K562 (cell line): ENCODE data around the gene IMMP2L.

ENCODE experiments used
- ARNT ChIP-seq, 2 experiments: fragments of 450-650 bp; IDR thresholded peaks; 2 replicates each; pipeline ENCODE4 v1.6.1; 2016; ENCODE audit warnings: mild to moderate bottlenecking in 1 of 2
- CBX1 ChIP-seq: sonication (generic); IDR thresholded peaks from 2 replicates; pipeline ENCODE4 v1.6.1; 2016; ENCODE audit warnings: antibody characterized with exemption, low read depth, mild to moderate bottlenecking
- CTCF ChIP-seq, 3 experiments: IDR thresholded peaks in 2 of 3; conservative IDR thresholded peaks in 1 of 3; 2 replicates each; pipeline ENCODE4 v1.5.1; 2011 to 2012; ENCODE audit warnings: low read length in 3 of 3, mild to moderate bottlenecking in 3 of 3, control low read depth in 2 of 3, improper control_type of control experiment in 1 of 3, inconsistent platforms in 1 of 3, low read depth in 1 of 3, mixed read lengths in 1 of 3, moderate library complexity in 1 of 3; ENCODE audit not compliant: insufficient read depth in 2 of 3
- FOXJ2 ChIP-seq: fragments of 200-800 bp; sonication (Bioruptor generic); IDR thresholded peaks from 2 replicates; pipeline ENCODE4 v1.6.1; 2016; ENCODE audit warnings: missing genetic modification characterization, missing compliant biosample characterization
- JUN ChIP-seq, 2 experiments: sonication (generic) in 1 of 2; formaldehyde crosslinking in 1 of 2; IDR thresholded peaks; 2 replicates each; pipeline versions ENCODE4 v1.6.1 to v1.8.0; 2012 to 2022; ENCODE audit warnings: borderline replicate concordance in 2 of 2, mild to moderate bottlenecking in 2 of 2, improper control_type of control experiment in 1 of 2, low read depth in 1 of 2, low read length in 1 of 2, missing genetic modification reagents in 1 of 2
- KAT7 ChIP-seq: sonication (generic); formaldehyde crosslinking; IDR thresholded peaks from 2 replicates; pipeline ENCODE4 v1.8.0; 2022; ENCODE audit warnings: missing genetic modification reagents, mild to moderate bottlenecking, borderline replicate concordance
- ZBTB40 ChIP-seq, 2 experiments: fragments of 450-650 bp in 1 of 2; sonication (generic) in 1 of 2; formaldehyde crosslinking in 1 of 2; IDR thresholded peaks; 2 replicates each; pipeline versions ENCODE4 v1.7.1 to v1.9.0; 2016 to 2022; ENCODE audit warnings: inconsistent platforms in 1 of 2, mild to moderate bottlenecking in 1 of 2, missing genetic modification reagents in 1 of 2
- ZNF3 ChIP-seq: fragments of 250-450 bp; sonication (Bioruptor Pico); IDR thresholded peaks from 2 replicates; pipeline ENCODE4 v1.5.0; 2021; ENCODE audit warnings: mild to moderate bottlenecking, moderate library complexity

GRCh38 chr7:111212857-111213523 lies 349.3 kb downstream of the IMMP2L start:
- no peak for TF ChIP-seq JUN (IDR thresholded peaks at IDR 0.05; ENCODE audit: borderline replicate concordance, low read depth, low read length)
- no peak for TF ChIP-seq JUN (CRISPR knock-in tag; IDR thresholded peaks at IDR 0.05; ENCODE audit: borderline replicate concordance)
- TF ChIP-seq ARNT (IDR thresholded peaks at IDR 0.05): no peak
- no peak for TF ChIP-seq ZNF3 (CRISPR knock-in tag)
- no peak for TF ChIP-seq KAT7 (CRISPR knock-in tag)
- no peak for TF ChIP-seq FOXJ2 (tag)
- TF ChIP-seq CTCF (IDR thresholded peaks at IDR 0.05 in 2 of 3, conservative IDR thresholded peaks at IDR 0.05 in 1 of 3; ENCODE audit: insufficient read depth in 2 of 3, low read depth in 1 of 3, low read length in 3 of 3): no peak
- TF ChIP-seq ZBTB40 (IDR thresholded peaks at IDR 0.05): no peak
- no peak for TF ChIP-seq ZBTB40 (CRISPR knock-in tag; IDR thresholded peaks at IDR 0.05)
- TF ChIP-seq CBX1: no peak
